Mucosa of descending colon (tissue), 3 donors: Measurements from ENCODE around the gene ANAPC1. TPM values are rescaled to one million over a fixed set of nuclear protein-coding genes. Genes with fewer than 3 reads are reported as not detected.
A peak's percentile ranks its signal among the peaks of the same experiment; 100 is the strongest.
"Not testable (repeated sequence)": the region's sequence is repeated elsewhere in the genome, so short reads cannot be mapped to it uniquely, and the experiment has no call there.

Experiments
- ATAC-seq: fragments of 200-7000 bp; cut with Tn5 transposase; one replicate; pipeline ENCODE4 v1.9.1; 2020; ENCODE audit warnings: mild to moderate bottlenecking, moderate library complexity
- DNase-seq, 3 donors: peaks; one replicate each; pipeline ENCODE4 v3.0.0-alpha.2; 2020
- H3K36me3 ChIP-seq: fragments of 200-600 bp; one replicate; pipeline ENCODE4 v1.8.0; 2021; ENCODE audit warnings: low read depth, mild to moderate bottlenecking
- H3K4me1 ChIP-seq: fragments of 200-600 bp; one replicate; pipeline ENCODE4 v1.8.0; 2021; ENCODE audit warnings: low read depth, mild to moderate bottlenecking
- H3K4me3 ChIP-seq: fragments of 200-600 bp; one replicate; pipeline ENCODE4 v1.8.0; 2021; ENCODE audit warnings: mild to moderate bottlenecking
- H3K9me3 ChIP-seq: fragments of 200-600 bp; one replicate; pipeline ENCODE4 v1.8.0; 2021; ENCODE audit warnings: mild to moderate bottlenecking
- intact Hi-C, 2 donors: fragments of 100-400 bp; cut with DNase I in 1 of 2; cut with micrococcal nuclease in 1 of 2; formaldehyde crosslinking; loops; one replicate each; pipeline versions ENCODE4 v1.11.0 to v1.11.1; 2022; cut with DNase I, micrococcal nuclease
- total RNA-seq, 3 donors: library from RNA; stranded (reverse); fragmentation: NEBNext Ultra II Directional in 2 of 3; extraction: Animal tissue kit (Norgen Biotek cat#: 25700) in 2 of 3; gene quantifications; one replicate each; pipeline versions ENCODE4 v1.2.1 to v1.2.4, GENCODE V29; 2021 to 2023
- donor health status: DM: no; HTN: no; CAD: no; lungs with moderate emphysema.
- donor health status: DM: no; HTN: no; CAD: no.
- donor health status: DM: no; HTN: yes; CAD: no.

Gene ANAPC1
- total RNA-seq, 3 donors from 2014 or later: 29.4 to 40.9 (median 34.6) TPM

DNA sequence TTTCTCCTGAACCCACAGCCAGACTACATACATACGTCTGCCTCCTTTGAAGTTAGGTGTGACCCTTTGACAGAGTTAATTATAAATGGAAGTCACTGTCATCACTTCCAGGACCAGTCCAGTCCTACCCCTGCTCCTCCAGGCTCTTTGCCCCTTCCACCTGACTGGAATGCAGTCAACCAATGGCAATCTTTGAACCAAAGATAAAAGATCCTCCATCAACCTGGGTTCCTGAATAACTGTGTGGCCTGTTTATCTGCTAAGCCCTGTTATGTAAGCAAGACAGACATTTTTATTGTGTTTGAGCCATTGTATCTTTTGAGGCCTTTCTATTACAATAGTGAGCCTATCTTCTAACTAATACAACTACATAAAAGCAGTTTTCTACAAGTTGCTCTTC is 45.0 kb downstream of the ANAPC1 start:
- ATAC-seq, H3K4me1 ChIP-seq, H3K4me3 ChIP-seq, H3K36me3 ChIP-seq, intact Hi-C loops, H3K9me3 ChIP-seq, DNase-seq: not testable (repeated sequence)

- H3K9me3 ChIP-seq, H3K36me3 ChIP-seq, DNase-seq, intact Hi-C loops, H3K4me3 ChIP-seq, ATAC-seq, H3K4me1 ChIP-seq: not testable (repeated sequence)
Measured at GRCh38 chr2:111834221-111834620, 49.8 kb downstream of the ANAPC1 start.

- H3K36me3 ChIP-seq, H3K4me1 ChIP-seq, intact Hi-C loops, H3K4me3 ChIP-seq, DNase-seq, H3K9me3 ChIP-seq, ATAC-seq: not testable (repeated sequence)
Measured at GRCh38 chr2:111830479-111830878, 53.5 kb downstream of the ANAPC1 start.

DNA sequence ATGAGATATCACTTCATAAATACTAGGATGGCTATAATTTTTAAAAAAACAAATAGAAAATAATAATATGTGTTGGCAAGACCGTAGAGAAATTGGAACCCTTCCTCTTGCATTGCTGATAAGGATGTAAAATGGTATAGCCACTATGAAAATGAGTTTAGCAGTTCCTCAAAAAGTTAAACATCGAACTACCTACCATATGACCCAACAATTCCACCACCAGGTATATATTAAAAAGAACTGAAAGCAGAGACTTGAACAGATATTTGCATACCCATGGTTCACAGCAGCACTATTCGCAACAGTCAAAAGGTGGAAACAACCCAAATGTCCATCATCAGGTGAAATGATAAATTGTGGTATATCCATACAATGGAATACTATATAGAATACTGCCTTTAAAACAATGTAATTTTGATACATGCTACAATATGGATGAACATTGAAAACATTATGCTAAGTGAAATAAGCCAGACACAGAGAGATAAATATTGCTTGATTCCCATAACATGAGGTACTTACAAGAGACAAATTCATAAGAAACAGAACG is 55.7 kb downstream of the ANAPC1 start:
- intact Hi-C loops: not testable (repeated sequence)

GRCh38 chr2:111812970-111813622 is 70.9 kb downstream of the ANAPC1 start:
- intact Hi-C loops, H3K4me1 ChIP-seq, H3K9me3 ChIP-seq, H3K4me3 ChIP-seq, H3K36me3 ChIP-seq: not testable (repeated sequence)
- peak; percentile 64 for ATAC-seq
- DNase-seq: peak in 1 of 3 donors; percentile 22

More for the DNA sequence above, 55.7 kb downstream of the ANAPC1 start:
- not testable (repeated sequence) for ATAC-seq, H3K9me3 ChIP-seq, H3K4me1 ChIP-seq, DNase-seq, H3K4me3 ChIP-seq, H3K36me3 ChIP-seq

- DNase-seq, H3K9me3 ChIP-seq, H3K36me3 ChIP-seq, intact Hi-C loops, H3K4me3 ChIP-seq, ATAC-seq, H3K4me1 ChIP-seq: not testable (repeated sequence)
Measured at GRCh38 chr2:111790633-111791032, 93.4 kb downstream of the ANAPC1 start.

DNA sequence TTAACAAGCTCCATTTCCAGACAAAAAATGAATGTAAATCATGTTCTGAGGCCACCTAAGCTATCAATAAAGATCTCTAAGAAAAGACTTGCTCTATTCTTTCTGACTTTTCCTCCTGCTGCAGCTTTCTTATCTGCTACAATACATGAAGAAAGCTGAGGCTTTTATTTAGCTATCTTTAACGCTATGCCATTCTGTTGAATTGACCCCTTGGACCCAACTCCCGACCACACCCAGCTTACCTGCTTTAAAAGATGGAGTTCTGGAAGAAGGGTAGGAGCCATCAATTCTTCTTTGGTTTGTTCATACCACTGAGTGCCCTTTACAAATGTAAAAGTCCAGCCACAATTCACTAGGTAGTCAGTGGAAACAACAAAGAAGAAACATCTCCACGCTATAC is 99.9 kb downstream of the ANAPC1 start:
- DNase-seq, H3K9me3 ChIP-seq, intact Hi-C loops, H3K4me3 ChIP-seq, H3K4me1 ChIP-seq, H3K36me3 ChIP-seq: not testable (repeated sequence)
- peak; percentile 51 for ATAC-seq

- intact Hi-C loops, H3K9me3 ChIP-seq, H3K36me3 ChIP-seq, ATAC-seq, H3K4me1 ChIP-seq, DNase-seq, H3K4me3 ChIP-seq: not testable (repeated sequence)
Measured at GRCh38 chr2:111782195-111782594, 101.8 kb downstream of the ANAPC1 start.

DNA sequence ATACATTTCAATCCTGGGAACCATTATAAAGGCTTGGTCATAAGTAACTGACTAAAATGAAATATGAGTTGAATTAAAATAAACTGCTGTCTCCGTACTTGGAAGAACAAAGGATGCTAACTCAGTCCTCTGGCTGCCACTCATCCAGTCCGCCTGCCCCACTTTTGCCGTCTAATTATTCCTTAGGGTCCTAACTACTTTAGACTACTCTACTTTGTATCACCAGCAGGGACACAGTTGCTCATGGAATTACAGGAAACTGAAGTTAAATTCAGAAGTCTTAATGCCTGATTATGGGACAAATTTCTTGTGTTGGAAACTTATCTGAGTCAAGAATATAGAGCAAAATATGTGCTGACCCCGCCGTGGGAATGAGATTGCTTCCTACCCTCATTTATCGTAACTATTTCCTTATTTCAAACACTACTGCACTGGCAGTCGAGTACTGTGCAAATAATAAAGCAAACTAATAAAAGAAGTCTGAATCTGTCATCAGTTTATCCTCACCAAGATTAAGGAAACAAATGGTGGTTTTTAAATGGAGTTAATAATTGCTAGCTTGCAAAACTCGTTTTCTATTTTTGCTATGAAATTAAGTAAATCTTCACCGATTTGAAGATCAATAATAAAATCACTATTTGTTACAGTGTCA is 102.4 kb downstream of the ANAPC1 start:
- H3K4me3 ChIP-seq, H3K4me1 ChIP-seq, H3K36me3 ChIP-seq, DNase-seq, H3K9me3 ChIP-seq, intact Hi-C loops: not testable (repeated sequence)
- ATAC-seq: peak; percentile 51

DNA sequence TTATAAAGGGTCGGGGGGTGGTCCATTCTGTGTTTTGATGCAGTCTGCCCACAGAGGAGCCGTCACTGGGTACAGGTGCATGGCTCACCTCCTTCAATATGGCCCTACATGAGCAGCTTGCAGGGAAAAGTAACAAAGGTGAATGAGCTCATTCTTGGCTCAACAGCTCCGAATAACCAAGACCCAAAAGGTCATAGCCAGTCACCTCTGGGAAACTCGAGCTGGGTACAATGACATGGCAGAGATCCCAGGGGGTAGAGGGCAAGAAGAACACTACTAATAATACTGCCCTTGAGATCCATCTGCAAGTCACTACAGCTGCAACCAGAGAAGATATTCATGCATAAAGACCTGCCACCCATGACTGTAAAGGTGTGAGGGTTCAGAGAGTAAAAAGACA is 106.8 kb downstream of the ANAPC1 start:
- DNase-seq, ATAC-seq, intact Hi-C loops, H3K4me3 ChIP-seq, H3K9me3 ChIP-seq, H3K4me1 ChIP-seq, H3K36me3 ChIP-seq: not testable (repeated sequence)

DNA sequence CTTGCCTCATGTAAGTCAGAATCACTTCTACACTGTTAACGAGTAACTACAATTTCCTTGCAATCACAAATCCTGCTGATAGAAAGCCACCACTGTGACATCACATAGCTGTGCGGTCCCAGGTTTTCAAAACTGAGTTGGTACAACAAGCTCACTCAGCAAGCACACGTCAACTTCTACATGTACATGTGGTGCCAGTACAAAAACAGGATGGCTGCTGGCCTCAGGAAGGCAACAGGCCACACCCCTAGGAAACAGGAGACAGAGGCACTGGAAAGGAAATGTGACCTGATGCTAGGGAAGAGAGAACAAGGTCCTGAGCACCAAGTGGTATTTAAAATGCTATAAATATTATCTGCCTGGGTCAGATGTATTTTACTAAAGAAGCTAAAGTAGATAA is 107.7 kb downstream of the ANAPC1 start:
- H3K36me3 ChIP-seq, H3K4me3 ChIP-seq, H3K9me3 ChIP-seq, DNase-seq, H3K4me1 ChIP-seq, intact Hi-C loops, ATAC-seq: not testable (repeated sequence)

GRCh38 chr2:111772180-111772579 is 111.8 kb downstream of the ANAPC1 start:
- DNase-seq, H3K9me3 ChIP-seq, H3K4me1 ChIP-seq, H3K36me3 ChIP-seq, H3K4me3 ChIP-seq, intact Hi-C loops: not testable (repeated sequence)
- peak; percentile 78 for ATAC-seq

DNA sequence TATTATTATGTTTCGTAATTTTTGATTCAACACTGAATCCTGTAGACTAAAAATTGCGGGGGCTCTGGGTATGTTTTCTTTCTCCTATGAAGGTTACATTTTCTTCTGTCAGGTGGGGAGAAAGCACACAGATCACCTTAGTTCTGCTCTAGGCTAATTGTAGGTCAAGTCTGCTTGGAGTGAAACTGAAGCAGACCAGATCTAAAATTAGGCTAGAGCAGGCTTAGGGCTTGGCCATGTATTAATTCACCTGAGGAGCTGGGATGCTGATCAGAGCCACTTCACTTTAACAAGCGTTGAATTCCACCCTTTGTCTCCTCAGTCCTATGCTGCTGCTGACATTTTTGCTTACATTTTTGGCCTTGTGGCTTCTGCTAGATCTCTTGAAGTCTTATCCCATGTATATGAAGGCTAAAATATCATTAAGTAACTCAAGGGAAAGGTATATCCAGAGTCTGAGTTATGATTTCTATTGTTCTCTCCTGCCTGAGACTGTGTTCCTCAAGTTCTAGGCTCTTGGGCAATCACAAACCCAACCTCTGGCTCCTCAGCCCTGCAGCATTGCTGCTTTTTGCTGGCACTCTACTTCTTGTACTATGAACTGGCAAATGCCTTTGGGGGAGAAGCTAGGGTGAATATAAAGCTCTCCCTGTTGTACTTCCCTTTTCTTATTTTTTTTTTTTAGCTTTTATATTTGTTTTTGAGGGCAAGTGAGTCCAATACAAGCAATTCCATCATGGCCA is 112.9 kb downstream of the ANAPC1 start:
- H3K4me3 ChIP-seq, ATAC-seq, H3K4me1 ChIP-seq, intact Hi-C loops, H3K9me3 ChIP-seq, DNase-seq, H3K36me3 ChIP-seq: not testable (repeated sequence)
